Fibroblast of lung (primary cell): ENCODE data around the gene UPB1. TPM values are rescaled to one million over a fixed set of nuclear protein-coding genes. Genes with fewer than 3 reads are reported as not detected.

Experiments
- DNase-seq, 2 donors: peaks; one replicate each; pipeline versions ENCODE4 v3.0.0 to v3.0.0-alpha.2; 2010; ENCODE audit warnings: low read depth in 2 of 2
- H2AFZ ChIP-seq: 2 replicates; pipeline ENCODE4 v1.5.1; 2012; ENCODE audit warnings: low read length, control low read depth, inconsistent platforms
- H3K27ac ChIP-seq: 2 replicates; pipeline ENCODE4 v1.5.1; 2011; ENCODE audit warnings: low read length, control low read depth; ENCODE audit not compliant: insufficient read depth
- H3K27me3 ChIP-seq: 2 replicates; pipeline ENCODE4 v1.5.1; 2011; ENCODE audit warnings: mild to moderate bottlenecking, low read length; ENCODE audit not compliant: control insufficient read depth, insufficient read depth
- H3K36me3 ChIP-seq: 2 replicates; pipeline ENCODE4 v1.5.1; 2011; ENCODE audit warnings: low read length; ENCODE audit not compliant: control insufficient read depth, insufficient read depth
- H3K4me1 ChIP-seq: 2 replicates; pipeline ENCODE4 v1.5.1; 2011; ENCODE audit warnings: low read length; ENCODE audit not compliant: control insufficient read depth, insufficient read depth; ENCODE audit errors: extremely low read depth
- H3K4me2 ChIP-seq: 2 replicates; pipeline ENCODE4 v1.5.1; 2011; ENCODE audit warnings: low read length, control low read depth; ENCODE audit not compliant: insufficient read depth; ENCODE audit errors: extremely low read depth
- H3K4me3 ChIP-seq, 4 experiments: fragments of 200-600 bp in 1 of 4; sonication (generic) in 1 of 4; replicated peaks in 1 of 4; 2 replicates each; pipeline ENCODE4 v1.5.1; 2011 to 2016; ENCODE audit warnings: low read length in 4 of 4, low read depth in 3 of 4, mild to moderate bottlenecking in 3 of 4, control low read depth in 2 of 4, inconsistent platforms in 1 of 4, mixed read lengths in 1 of 4; ENCODE audit not compliant: insufficient read depth in 1 of 4; ENCODE audit errors: control extremely low read depth in 1 of 4
- H3K79me2 ChIP-seq: 2 replicates; pipeline ENCODE4 v1.5.1; 2012; ENCODE audit warnings: mild to moderate bottlenecking, low read length, inconsistent platforms; ENCODE audit not compliant: control insufficient read depth, insufficient read depth
- H3K9ac ChIP-seq: 2 replicates; pipeline ENCODE4 v1.5.1; 2011; ENCODE audit warnings: mild to moderate bottlenecking, low read length, control low read depth; ENCODE audit not compliant: insufficient read depth
- H3K9me3 ChIP-seq: 2 replicates; pipeline ENCODE4 v1.5.1; 2012; ENCODE audit warnings: low read depth, low read length; ENCODE audit not compliant: control insufficient read depth, insufficient read depth
- H4K20me1 ChIP-seq: 2 replicates; pipeline ENCODE4 v1.5.1; 2011; ENCODE audit warnings: low read length; ENCODE audit not compliant: control insufficient read depth, insufficient read depth; ENCODE audit errors: extremely low read depth
- EZH2 ChIP-seq: IDR thresholded peaks from 2 replicates; pipeline ENCODE4 v1.5.1; 2012; ENCODE audit warnings: low read length, control low read depth, mild to moderate bottlenecking; ENCODE audit errors: missing control alignments
- polyA plus RNA-seq, 2 donors: library from polyadenylated mRNA; depleted of rRNA in 1 of 2; stranded (reverse) in 1 of 2; unstranded in 1 of 2; fragments of >200 nt; gene quantifications; 2 replicates each; pipeline ENCODE4 v1.2.1, GENCODE V29; 2011 to 2012; ENCODE audit warnings: missing spikeins in 1 of 2
- total RNA-seq: library from RNA; depleted of rRNA; stranded (reverse); fragments of >200 nt; gene quantifications from 2 replicates; pipeline ENCODE4 v1.2.1, GENCODE V29; 2014
- TF ChIP-seq, protein P1 (sequence below), 2 donors: IDR thresholded peaks in 1 of 2; conservative IDR thresholded peaks in 1 of 2; 1 replicate in 1 of 2; 2 replicates in 1 of 2; pipeline ENCODE4 v1.5.1; 2011 to 2012; ENCODE audit warnings: low read length in 2 of 2, control low read depth in 1 of 2, inconsistent platforms in 1 of 2, low read depth in 1 of 2, mild to moderate bottlenecking in 1 of 2

The UPB1 gene
- total and polyA plus RNA-seq, 2 donors (not counting 1 experiment from before 2014, with no cell fraction given) = 0.05 TPM; not detected in 1

DNA sequence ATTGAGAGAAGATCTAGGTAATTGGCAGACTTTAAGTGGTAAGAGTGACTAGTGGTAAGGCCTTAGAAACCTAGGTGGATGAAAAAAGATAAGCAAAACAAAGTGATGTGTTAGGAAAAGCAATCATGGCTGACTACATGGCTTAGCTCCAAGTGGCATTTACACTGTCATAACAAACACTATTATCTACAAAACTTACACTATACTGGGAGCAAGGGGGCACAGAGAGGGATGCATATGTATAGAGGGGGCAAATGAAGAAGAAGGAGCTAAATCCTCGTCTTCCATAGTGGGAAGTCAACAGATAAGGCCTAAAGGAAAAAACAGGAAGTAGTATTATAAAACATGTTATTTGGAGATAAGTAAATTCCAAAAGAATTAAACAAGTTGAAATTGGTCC lies 35.2 kb upstream of the UPB1 start:
- no peak overlapping the region for H3K9ac ChIP-seq
- H3K9me3 ChIP-seq = no peaks in the 10 kb centered on the region
- H3K36me3 ChIP-seq = no peaks in the 10 kb centered on the region
- no peaks in the 10 kb centered on the region for H3K4me1 ChIP-seq
- no peak overlapping the region for H3K4me3 ChIP-seq
- TF ChIP-seq, protein P1, sequence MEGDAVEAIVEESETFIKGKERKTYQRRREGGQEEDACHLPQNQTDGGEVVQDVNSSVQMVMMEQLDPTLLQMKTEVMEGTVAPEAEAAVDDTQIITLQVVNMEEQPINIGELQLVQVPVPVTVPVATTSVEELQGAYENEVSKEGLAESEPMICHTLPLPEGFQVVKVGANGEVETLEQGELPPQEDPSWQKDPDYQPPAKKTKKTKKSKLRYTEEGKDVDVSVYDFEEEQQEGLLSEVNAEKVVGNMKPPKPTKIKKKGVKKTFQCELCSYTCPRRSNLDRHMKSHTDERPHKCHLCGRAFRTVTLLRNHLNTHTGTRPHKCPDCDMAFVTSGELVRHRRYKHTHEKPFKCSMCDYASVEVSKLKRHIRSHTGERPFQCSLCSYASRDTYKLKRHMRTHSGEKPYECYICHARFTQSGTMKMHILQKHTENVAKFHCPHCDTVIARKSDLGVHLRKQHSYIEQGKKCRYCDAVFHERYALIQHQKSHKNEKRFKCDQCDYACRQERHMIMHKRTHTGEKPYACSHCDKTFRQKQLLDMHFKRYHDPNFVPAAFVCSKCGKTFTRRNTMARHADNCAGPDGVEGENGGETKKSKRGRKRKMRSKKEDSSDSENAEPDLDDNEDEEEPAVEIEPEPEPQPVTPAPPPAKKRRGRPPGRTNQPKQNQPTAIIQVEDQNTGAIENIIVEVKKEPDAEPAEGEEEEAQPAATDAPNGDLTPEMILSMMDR (conservative IDR thresholded peaks at IDR 0.05 in 1 of 2, IDR thresholded peaks at IDR 0.05 in 1 of 2; ENCODE audit: low read depth in 1 of 2, low read length in 2 of 2) = no peak
- TF ChIP-seq EZH2 = no peak
- H2AFZ ChIP-seq = no peak overlapping the region
- H3K79me2 ChIP-seq = no peaks in the 10 kb centered on the region
- no peak for DNase-seq
- H4K20me1 ChIP-seq = no peaks in the 10 kb centered on the region
- H3K27me3 ChIP-seq = no peaks in the 10 kb centered on the region
- no peak overlapping the region for H3K4me2 ChIP-seq
- H3K27ac ChIP-seq = no peak overlapping the region

DNA sequence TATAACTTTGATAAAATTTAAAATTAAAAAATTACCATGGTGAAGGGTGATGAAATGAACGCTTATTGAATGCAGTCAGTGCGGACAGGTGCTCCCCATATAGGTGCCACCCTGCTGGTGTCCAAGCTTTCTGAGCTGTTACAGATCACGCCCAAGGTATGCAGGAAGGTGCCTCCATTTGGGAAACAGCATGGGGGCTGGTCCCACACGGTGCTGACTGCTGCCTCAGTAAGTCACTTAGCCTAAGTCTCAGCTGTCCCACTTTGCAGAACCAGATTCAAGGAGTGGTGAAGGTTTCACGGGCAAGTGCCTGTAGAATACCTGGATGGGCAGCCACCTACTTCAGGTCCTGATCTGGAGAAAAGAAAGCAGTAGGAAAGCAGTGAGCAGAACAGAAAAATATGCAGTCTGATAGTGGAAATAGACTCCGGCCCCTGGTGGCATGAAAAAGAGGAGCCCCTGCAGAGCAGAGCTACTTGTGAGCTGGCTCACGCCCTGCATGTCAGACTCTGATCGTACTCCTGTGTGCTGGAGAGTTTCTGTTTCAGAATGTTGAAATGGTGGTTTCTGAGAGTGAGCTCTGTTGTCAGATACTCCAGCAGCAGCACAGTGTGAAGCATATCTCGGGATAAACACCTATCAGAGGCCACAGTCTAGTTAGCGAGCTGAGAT lies 34.6 kb upstream of the UPB1 start:
- H3K9ac ChIP-seq = no peak overlapping the region
- no peak overlapping the region for H3K4me3 ChIP-seq
- no peaks in the 10 kb centered on the region for H4K20me1 ChIP-seq
- no peaks in the 10 kb centered on the region for H3K27me3 ChIP-seq
- TF ChIP-seq EZH2 = no peak
- TF ChIP-seq, protein P1 (conservative IDR thresholded peaks at IDR 0.05 in 1 of 2, IDR thresholded peaks at IDR 0.05 in 1 of 2; ENCODE audit: low read depth in 1 of 2, low read length in 2 of 2) = no peak
- H3K4me2 ChIP-seq = no peak overlapping the region
- H3K9me3 ChIP-seq = no peaks in the 10 kb centered on the region
- H3K79me2 ChIP-seq = no peaks in the 10 kb centered on the region
- H3K36me3 ChIP-seq = no peaks in the 10 kb centered on the region
- no peak overlapping the region for H3K27ac ChIP-seq
- H2AFZ ChIP-seq = peak overlapping the region; percentile 6
- peaks cover 1% of the 10 kb centered on the region for H3K4me1 ChIP-seq
- DNase-seq = peak in 1 of 2 donors; percentile 30

DNA sequence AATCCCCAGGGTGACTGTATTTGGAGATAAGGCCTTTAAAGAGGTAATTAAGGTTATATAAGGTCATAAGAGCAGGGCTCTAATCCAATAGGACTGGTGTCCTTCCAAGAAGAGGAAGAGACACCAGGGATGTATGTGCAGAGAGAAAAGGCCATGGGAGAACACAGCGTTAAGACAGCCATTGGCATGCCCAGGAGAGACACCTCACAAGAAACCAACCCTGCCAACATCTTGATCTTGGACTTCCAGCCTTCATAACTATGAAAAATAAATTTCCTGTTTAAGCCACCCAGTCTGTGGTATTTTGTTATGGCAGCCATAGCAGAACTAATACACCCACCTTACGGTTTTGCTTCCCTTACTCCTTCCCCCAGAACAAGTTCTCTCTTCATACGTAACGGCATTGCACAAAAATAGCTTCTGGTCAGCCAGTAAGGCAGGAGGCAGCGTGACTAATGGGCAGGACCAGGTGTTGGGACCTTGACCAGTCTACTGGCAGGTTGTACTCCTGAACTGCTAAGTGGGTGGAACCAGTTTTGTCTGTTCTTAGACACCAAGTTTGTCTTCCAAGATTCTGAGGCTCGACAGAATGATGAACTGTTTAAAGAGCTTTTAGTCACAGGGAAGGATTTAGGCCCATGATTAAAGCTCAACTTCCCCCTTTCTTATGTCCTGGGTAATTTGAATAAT lies 31.9 kb upstream of the UPB1 start:
- Histone ChIP-seq H3K4me1 (peaks cover 14% of the 10 kb centered on the region), H4K20me1 (no peaks in the 10 kb centered on the region), H3K79me2 (no peaks in the 10 kb centered on the region), H3K9ac (no peak overlapping the region), H3K27ac (no peak overlapping the region), H2AFZ (no peak overlapping the region), H3K9me3 (no peaks in the 10 kb centered on the region), H3K4me2 (no peak overlapping the region), H3K36me3 (no peaks in the 10 kb centered on the region), H3K27me3 (no peaks in the 10 kb centered on the region), H3K4me3 (no peak overlapping the region)
- TF ChIP-seq, protein P1 (conservative IDR thresholded peaks at IDR 0.05 in 1 of 2, IDR thresholded peaks at IDR 0.05 in 1 of 2; ENCODE audit: low read depth in 1 of 2, low read length in 2 of 2) = no peak
- TF ChIP-seq EZH2 = no peak
- peak in 1 of 2 donors; percentile 33 for DNase-seq
